Measurements from ENCODE around the gene NFIA. TPM values are rescaled to one million over a fixed set of nuclear protein-coding genes. Genes with fewer than 3 reads are reported as not detected.
A peak's percentile ranks its signal among the peaks of the same experiment; 100 is the strongest.
"Not testable (repeated sequence)": the region's sequence is repeated elsewhere in the genome, so short reads cannot be mapped to it uniquely, and the experiment has no call there.

Gene NFIA
- total RNA-seq, 1 experiment from 2014 or later: 4.6 TPM

DNA sequence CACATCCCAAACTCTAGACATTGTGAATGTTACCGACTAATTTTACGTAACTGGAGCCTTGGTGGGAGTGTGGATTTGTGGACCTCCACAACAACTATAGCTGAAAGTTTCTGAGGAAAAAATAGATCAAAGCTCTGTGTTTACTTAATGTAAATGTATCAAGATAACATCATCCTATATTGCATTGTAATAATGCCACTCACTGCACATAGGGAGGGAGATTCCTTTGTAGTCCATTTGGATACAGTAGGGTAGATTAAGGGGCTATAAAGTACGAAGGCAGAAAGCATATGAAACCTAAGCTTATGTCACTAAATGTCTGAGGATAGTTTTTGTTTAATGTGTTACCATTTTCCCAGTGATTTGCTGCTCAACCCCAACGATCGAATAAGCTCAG, 369.2 kb downstream of the NFIA start:
- DNase-seq (ENCODE audit: low read depth): no peak

GRCh38 chr1:61452176-61453035, 370.0 kb downstream of the NFIA start:
- DNase-seq (ENCODE audit: low read depth): no peak

GRCh38 chr1:61453111-61453961, 371.0 kb downstream of the NFIA start:
- peak; percentile 78 for DNase-seq (ENCODE audit: low read depth)

- no peak for DNase-seq (ENCODE audit: low read depth)
Observed at GRCh38 chr1:61455400-61455799, 373.0 kb downstream of the NFIA start.

DNA sequence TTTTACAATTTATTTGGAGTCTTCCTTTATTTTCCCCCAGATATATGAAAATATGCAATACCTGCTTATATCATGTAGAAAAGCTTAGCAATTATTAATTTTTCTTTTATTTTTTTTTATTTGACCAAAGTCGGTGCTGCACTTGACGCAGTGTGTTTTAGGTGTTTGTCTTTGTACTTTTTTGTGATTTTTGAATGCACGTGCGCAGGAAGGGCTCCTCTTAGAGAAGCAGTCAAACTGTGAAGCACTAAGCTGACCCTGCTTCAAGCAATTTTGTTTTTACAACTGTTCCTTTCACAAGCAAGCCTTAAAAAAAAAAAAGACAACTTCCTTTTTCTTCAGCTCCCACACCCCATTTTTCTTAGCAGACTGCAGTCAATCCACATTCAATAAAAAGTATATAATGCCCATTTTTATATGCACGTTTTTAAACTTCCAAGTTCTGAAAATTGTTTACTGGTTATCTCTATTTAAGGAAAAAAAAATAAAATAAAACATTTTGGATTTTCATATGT, 375.2 kb downstream of the NFIA start:
- no peak for DNase-seq (ENCODE audit: low read depth)

GRCh38 chr1:61459345-61459744, 377.0 kb downstream of the NFIA start:
- no peak for DNase-seq (ENCODE audit: low read depth)

GRCh38 chr1:61460191-61460590, 377.8 kb downstream of the NFIA start:
- no peak for DNase-seq (ENCODE audit: low read depth)

- no peak for DNase-seq (ENCODE audit: low read depth)
Observed at GRCh38 chr1:61461406-61462384, 379.3 kb downstream of the NFIA start.

GRCh38 chr1:61462628-61463027, 380.3 kb downstream of the NFIA start:
- peak; percentile 7 for DNase-seq (ENCODE audit: low read depth)

DNA sequence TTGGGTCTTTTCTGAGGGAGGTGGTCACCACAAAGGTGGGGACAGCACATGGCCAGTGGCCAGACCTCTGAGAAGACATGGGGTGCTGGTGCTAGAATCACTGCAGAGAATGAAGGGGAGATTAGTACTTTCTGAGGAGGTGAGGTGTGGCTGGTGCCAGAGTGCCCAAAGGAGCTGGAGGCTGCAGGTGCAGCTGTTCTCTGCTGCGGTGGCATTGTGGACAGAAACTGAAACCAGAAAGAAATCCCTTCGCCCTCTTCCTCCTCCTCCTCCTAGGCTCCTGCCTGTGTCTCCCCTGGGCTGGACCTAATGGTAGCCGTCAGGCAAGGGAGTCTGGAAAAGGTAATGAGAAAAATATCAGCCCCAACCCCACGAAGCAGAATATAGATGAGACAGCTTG, 380.9 kb downstream of the NFIA start:
- DNase-seq (ENCODE audit: low read depth): no peak

DNA sequence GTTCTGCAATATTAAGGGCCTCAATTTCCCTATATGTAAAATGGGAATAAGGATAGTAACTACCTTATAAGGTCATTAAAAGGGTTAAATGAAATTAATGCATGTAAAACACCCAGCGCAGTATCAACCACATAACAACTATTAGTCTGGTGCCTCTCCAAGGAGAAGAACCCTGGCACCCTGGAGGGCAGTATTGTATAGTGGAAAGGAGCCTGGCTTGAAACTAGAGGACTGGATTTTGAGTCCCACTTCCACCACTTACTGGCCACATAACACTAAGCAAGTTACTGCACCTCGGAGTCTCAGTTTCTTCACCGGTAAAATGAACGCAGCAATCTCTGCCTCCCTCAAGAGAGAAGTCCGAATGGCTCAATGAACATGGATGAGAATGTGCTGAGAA, 385.5 kb downstream of the NFIA start:
- DNase-seq (ENCODE audit: low read depth): not testable (repeated sequence)

DNA sequence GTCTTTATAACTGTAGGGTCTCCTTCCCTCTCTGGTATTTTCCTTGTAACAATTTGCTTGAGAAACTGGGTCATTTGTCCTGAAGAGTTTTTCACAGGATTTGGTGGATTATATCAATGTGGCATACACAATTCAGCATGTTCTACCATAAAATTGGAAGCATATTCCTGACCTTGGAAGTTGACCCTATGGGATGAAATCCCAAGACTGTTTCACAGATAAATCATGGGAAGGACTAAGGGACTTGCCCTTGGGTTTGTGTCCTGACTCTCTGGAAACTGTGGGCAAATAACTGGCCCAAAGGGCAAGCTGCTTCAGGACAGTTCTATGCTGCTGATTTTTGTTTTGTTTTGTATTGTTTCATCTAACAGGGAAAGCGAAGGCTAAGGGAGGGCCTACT, 387.0 kb downstream of the NFIA start:
- DNase-seq (ENCODE audit: low read depth): no peak

GRCh38 chr1:61472876-61473275, 390.5 kb downstream of the NFIA start:
- DNase-seq (ENCODE audit: low read depth): peak; percentile 7

- no peak for DNase-seq (ENCODE audit: low read depth)
Observed at GRCh38 chr1:61474269-61474817, 392.0 kb downstream of the NFIA start.

DNA sequence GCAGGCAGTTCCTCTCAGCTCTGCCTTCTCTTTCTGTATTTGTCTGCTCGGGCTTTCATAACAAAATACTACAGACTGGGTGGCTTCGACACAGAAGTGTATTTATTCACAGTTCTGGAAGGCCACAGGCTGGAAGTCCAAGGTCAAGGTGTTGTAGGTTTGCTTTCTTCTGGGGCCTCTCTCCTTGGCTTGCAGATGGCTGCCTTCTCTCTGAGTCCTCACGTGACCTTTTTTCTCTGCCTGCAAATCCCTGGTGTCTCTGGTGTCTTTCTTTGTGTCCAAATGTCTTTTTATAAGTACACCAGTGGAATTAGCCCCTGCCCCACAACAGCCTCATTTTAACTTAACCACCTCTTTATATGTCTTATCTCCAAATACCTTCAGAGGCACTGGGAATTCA, 392.6 kb downstream of the NFIA start:
- DNase-seq (ENCODE audit: low read depth): no peak

GRCh38 chr1:61477301-61477700, 394.9 kb downstream of the NFIA start:
- DNase-seq (ENCODE audit: low read depth): no peak

- DNase-seq (ENCODE audit: low read depth): no peak
Observed at GRCh38 chr1:61480273-61480935, 398.0 kb downstream of the NFIA start.

- DNase-seq (ENCODE audit: low read depth): no peak
Observed at GRCh38 chr1:61481315-61481715, 399.0 kb downstream of the NFIA start.

- DNase-seq (ENCODE audit: low read depth): no peak
Observed at GRCh38 chr1:61482170-61482734, 399.9 kb downstream of the NFIA start.
